Non-pigmented ciliary epithelial cell (primary cell): ENCODE results near the gene MAP4.

Experiments
- DNase-seq: peaks from one replicate; pipeline ENCODE4 v3.0.0-alpha.2; 2010; ENCODE audit warnings: low read depth

MAP4 gene

GRCh38 chr3:47863391-47864128 is 152.7 kb downstream of the MAP4 start:
- no peak for DNase-seq

GRCh38 chr3:47859956-47860605 is 156.1 kb downstream of the MAP4 start:
- DNase-seq, result no peak

GRCh38 chr3:47857151-47857550 is 159.1 kb downstream of the MAP4 start:
- DNase-seq, result no peak

- no peak for DNase-seq
These were observed 159.5 kb downstream of the MAP4 start for GRCh38 chr3:47856669-47857068.

- DNase-seq, result no peak
These were observed 160.5 kb downstream of the MAP4 start for GRCh38 chr3:47855461-47856383.

GRCh38 chr3:47854720-47855455 is 161.3 kb downstream of the MAP4 start:
- no peak for DNase-seq

- DNase-seq, result no peak
These were observed 161.9 kb downstream of the MAP4 start for GRCh38 chr3:47854267-47854666.

GRCh38 chr3:47852604-47853602 is 163.3 kb downstream of the MAP4 start:
- no peak for DNase-seq

- DNase-seq, result no peak
These were observed 164.2 kb downstream of the MAP4 start for GRCh38 chr3:47851888-47852603.

GRCh38 chr3:47850564-47851410 is 165.4 kb downstream of the MAP4 start:
- no peak for DNase-seq

GRCh38 chr3:47849699-47850563 is 166.3 kb downstream of the MAP4 start:
- no peak for DNase-seq

- DNase-seq, result no peak
These were observed 167.0 kb downstream of the MAP4 start for GRCh38 chr3:47849186-47849698.

GRCh38 chr3:47848599-47849117 is 167.6 kb downstream of the MAP4 start:
- no peak for DNase-seq

GRCh38 chr3:47847801-47848518 is 168.3 kb downstream of the MAP4 start:
- DNase-seq, result no peak

GRCh38 chr3:47847260-47847659 is 169.0 kb downstream of the MAP4 start:
- no peak for DNase-seq

- DNase-seq, result no peak
These were observed 169.4 kb downstream of the MAP4 start for GRCh38 chr3:47846880-47847248.
